HG03565 (cell line): ENCODE measurements around the gene BICC1.
"Not testable (repeated sequence)": the region's sequence is repeated elsewhere in the genome, so short reads cannot be mapped to it uniquely, and the experiment has no call there.

Source experiments
- ATAC-seq: cut with Tn5 transposase; IDR thresholded peaks from one replicate; pipeline ENCODE4 v1.9.1; 2021; ENCODE audit warnings: mild to moderate bottlenecking, moderate library complexity; ENCODE audit not compliant: unreplicated experiment

Gene BICC1

GRCh38 chr10:58593008-58593407 lies 80.3 kb downstream of the BICC1 start:
- no peak for ATAC-seq

DNA sequence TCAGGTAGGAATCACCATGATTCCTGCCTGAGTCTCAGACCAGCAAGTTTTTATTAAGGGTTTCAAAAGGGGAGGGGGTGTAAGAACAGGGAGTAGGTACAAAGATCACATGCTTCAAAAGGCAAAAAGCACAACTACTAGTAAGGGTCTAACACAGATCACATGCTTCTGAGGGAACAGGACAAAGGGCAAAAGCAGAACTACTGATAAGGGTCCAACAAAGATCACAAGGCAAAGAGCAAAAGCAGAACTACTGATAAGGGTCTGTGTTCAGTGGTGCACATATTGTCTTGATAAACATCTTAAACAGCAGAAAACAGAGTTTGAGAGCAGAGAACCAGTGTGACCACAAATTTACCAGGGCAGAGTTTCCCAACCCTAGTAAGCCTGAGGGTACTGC lies 84.5 kb downstream of the BICC1 start:
- ATAC-seq, result not testable (repeated sequence)

- ATAC-seq, result no peak
These were observed 87.4 kb downstream of the BICC1 start for GRCh38 chr10:58599927-58600553.

- no peak for ATAC-seq
These were observed 95.7 kb downstream of the BICC1 start for GRCh38 chr10:58608351-58608750.

GRCh38 chr10:58608826-58609531 lies 96.3 kb downstream of the BICC1 start:
- ATAC-seq, result no peak

DNA sequence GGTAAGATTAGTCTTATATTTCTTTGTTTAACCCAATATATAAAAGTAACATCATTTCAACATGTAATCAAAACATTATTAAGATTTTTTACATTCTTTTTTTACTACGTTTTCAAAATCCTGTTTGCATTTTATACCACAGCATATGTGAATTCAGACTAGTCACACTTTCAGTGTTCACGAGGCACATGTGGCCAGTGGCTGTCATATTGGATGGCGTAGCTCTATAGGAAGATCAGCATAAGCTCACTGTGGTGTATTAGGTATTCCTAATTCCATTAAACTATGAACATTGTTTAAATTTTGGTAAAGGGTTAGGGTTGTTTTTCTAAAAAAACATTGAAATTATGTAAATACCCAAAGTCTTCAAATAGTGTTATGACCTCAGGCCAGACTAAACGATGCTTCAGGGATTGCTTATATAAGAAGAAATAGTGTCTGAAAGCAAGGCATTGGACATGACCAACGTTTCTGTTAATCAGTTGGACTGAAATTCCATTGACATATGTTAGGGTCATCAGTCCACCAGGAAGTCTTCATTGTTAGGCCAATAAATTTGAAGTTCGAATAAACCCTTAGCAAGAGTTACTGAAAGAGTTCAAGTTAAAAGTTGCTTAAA lies 97.0 kb downstream of the BICC1 start:
- ATAC-seq, result no peak

DNA sequence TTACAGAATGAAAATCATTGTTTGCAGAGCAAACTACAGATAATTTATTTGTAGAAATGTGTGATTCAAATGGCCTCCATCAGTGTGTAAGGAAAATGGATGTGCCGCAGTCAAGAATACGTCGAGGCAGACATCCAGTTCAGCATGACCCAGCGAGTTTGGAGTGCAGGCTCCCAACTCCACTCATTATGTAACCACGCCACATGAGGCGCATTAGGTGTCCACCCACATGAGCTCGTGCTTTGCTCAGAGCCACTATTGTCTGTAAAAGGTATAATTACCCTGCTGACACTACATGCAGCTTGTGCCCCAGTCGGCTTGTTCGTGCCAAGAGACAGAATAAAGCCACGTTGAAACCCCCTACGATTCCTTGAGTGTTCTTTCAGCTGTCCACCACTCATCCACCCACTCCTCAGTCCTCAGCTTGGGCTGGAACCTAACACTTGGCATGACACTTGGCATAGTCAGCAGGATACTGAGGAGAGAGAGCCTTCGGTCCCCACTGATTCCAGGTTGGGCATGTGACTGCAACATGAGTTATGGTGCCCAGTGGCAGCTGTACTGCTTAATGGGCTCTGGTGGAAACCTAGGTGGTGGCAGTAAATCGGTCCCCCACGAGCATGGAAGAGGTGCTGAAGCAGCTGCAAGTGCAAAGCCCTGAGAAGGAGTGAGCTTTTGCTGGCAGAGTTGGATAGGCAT lies 102.7 kb downstream of the BICC1 start:
- ATAC-seq, result no peak

- ATAC-seq, result no peak
These were observed 105.5 kb downstream of the BICC1 start for GRCh38 chr10:58618158-58618676.

DNA sequence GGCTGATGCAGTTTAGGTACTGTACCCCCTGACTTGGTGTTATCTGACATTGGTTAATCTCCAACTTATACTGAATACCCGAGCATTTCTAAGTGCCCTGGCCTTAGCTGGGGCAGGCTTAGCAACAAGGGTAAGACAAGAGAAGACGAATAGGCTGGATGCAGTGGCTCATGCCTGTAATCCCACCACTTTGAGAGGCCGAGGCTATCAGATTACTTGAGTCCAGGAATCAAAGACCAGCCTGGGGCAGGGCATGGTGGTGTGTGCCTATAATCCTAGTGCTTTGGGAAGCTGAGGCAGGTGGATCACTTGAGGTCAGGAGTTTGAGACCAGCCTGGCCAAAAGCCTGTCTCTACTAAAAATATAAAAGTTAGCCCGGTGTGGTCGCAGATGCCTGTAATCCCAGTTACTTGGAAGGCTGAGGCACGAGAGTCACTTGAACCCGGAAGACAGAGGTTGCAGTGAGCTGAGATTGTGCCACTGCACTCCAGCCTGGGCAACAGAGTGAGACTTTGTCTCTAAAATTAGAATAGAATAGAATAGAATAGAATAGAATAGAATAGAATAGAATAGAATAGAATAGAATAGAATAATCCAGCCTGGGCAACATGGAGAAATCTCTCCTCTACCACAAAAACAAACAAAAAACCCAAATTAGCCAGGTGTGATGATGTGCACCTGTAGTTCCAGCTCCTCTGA lies 108.9 kb downstream of the BICC1 start:
- no peak for ATAC-seq

GRCh38 chr10:58622246-58622645 lies 109.6 kb downstream of the BICC1 start:
- no peak for ATAC-seq

GRCh38 chr10:58625070-58625469 lies 112.4 kb downstream of the BICC1 start:
- no peak for ATAC-seq

DNA sequence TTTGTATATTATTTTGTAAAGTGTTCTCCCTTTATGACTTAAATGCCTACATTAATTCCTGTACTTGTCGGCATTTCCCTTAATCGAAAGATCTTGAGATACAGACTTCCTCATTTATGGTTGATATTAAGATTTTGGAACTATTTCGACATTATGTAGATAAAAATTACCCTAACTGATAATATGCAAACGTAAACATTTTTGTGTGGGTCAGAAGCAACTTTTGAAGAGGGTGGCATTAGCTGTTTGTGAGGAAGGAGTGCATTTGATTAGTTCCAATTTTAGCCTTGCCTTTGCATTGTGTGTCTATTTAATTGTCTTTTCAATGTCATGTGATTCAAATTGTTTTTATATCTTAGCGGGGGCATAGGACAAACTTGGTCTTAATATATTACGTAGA lies 114.7 kb downstream of the BICC1 start:
- ATAC-seq, result no peak

DNA sequence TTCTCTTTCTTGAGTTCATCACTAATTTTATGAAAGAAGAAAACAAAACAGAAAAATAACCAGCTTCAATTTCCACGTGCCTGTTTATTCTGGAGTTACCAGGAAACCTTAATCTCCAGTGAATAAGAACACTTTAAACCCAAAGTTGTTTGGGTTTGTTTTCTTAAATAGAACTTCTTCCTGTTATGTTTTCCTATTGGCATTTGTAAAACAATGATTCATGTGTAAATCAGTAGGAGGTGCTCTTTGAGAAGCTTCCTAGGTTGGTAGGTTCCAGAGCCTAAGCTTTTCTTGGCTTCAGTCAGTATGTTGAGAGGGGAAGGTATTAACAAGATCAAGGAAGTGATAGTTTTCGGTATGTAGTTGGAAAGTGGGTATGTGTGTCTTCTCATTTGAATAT lies 119.0 kb downstream of the BICC1 start:
- ATAC-seq, result no peak

DNA sequence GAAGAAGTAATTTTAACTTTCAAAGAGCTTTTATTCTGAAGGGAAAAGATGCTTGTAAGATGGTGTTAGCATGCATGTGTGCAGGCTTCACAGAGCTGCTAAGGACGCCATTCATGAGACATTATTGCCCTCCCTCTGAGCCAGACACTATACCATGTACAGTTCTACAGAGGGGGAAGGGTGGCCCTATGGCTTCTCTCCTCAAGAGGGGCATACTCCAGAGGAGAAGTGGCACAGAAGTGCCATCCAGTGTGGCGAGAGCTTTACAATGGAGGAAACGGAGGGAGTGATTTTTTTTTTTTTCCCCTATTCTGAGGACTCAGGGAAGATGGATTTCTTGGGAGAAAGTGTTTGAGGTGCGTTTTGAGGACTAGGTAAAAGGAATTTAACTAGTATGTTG lies 119.5 kb downstream of the BICC1 start:
- no peak for ATAC-seq

GRCh38 chr10:58637352-58637751 lies 124.7 kb downstream of the BICC1 start:
- ATAC-seq, result no peak

- ATAC-seq, result no peak
These were observed 125.7 kb downstream of the BICC1 start for GRCh38 chr10:58638388-58638787.

DNA sequence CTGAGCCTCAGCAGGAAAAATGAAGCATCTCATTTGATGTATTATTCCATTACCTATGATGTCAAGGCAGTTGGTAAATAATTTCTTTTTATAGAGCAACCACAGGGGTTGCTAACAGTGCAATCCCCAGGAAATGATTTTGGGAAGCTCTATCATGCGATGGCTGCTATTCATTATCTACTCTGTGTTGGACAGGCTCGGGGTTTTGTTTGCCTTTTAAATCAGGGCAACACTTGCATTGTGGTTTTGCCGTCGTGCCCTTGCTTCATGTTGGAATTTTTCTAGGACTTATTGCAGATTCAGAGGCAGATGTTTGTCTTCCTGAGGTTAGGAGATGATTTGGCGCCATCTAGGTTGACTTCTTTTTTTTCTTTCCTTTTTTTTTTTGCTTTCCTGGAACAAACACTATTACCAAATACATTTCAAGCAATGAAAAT lies 128.4 kb downstream of the BICC1 start:
- ATAC-seq, result no peak

DNA sequence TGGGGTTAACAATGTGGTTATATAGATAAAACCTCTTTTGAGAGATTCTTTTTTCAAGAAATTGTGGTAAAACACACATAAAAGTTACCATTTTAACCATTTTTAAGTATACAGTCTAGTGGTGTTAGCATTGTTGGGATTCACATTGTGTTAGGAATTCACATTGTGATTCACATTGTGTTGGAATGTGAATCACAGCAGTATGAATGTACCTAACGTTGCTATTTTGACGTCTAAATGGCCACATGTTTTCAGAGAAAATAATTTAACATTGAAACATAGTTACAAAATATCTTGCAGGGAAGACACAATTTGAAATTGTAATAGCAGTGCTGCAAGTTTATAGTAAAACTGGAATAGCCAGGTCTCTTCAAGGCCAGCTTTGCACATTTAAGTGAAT lies 129.0 kb downstream of the BICC1 start:
- no peak for ATAC-seq

DNA sequence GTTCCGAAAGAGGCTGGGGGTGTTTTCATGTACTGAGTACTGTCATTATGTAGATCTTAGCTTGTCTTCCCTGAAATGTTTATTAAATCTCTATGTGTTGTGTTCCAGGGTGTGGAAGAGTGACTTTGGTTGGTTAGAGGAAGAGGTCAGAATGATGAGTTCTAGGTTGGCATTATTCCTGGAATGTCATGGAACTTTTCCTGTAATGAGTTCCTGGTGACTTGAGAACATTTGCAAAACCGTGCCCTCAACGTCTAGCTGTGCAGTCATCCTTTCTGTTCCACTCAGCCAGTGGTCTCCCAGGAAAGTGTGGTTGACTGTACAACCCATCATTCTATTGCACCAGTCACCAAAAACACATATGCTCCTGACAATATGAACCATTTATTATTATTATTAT lies 129.6 kb downstream of the BICC1 start:
- ATAC-seq, result no peak

- no peak for ATAC-seq
These were observed 130.3 kb downstream of the BICC1 start for GRCh38 chr10:58642916-58643428.

GRCh38 chr10:58644311-58644710 lies 131.6 kb downstream of the BICC1 start:
- no peak for ATAC-seq
